A673 (cell line): ENCODE data around the gene FUT4. TPM values are rescaled to one million over a fixed set of nuclear protein-coding genes. Genes with fewer than 3 reads are reported as not detected.

Experiments used
- BruUV-seq: library from RNA; stranded (reverse); fragments of 400-500 nt; replicated peaks from 2 replicates; lab custom pipeline; 2021; lab: Mats Ljungman, UMichigan
- CTCF ChIA-PET: fragments of 300-600 bp; sonication (Branson Sonifier 250); formaldehyde crosslinking; loops from one replicate; lab custom pipeline; 2022; ENCODE audit warnings: antibody characterized with exemption; lab: Charles Lee
- POLR2A ChIA-PET: fragments of 300-600 bp; sonication (Branson Sonifier 250); formaldehyde crosslinking; loops from one replicate; lab custom pipeline; 2022; ENCODE audit warnings: antibody characterized with exemption; ENCODE audit not compliant: low non-redundant PET; lab: Charles Lee
- DNase-seq: peaks from one replicate; pipeline ENCODE4 v3.0.0-alpha.2; 2015; ENCODE audit warnings: low spot score
- H3K27ac ChIP-seq: fragments of 200-600 bp; sonication (generic); 2 replicates; pipeline ENCODE4 v1.5.1; 2016; ENCODE audit warnings: mixed run types, low read depth, mild to moderate bottlenecking, mixed read lengths, antibody characterized with exemption, low read length; ENCODE audit not compliant: poor library complexity, severe bottlenecking
- H3K27me3 ChIP-seq: fragments of 200-600 bp; sonication (generic); replicated peaks from 2 replicates; pipeline ENCODE4 v1.6.1; 2017; ENCODE audit warnings: mixed run types, low read depth, mild to moderate bottlenecking, mixed read lengths, antibody characterized with exemption, low read length; ENCODE audit not compliant: insufficient read depth, poor library complexity
- H3K36me3 ChIP-seq: fragments of 200-600 bp; sonication (generic); 2 replicates; pipeline ENCODE4 v1.6.1; 2016; ENCODE audit warnings: mixed run types, mild to moderate bottlenecking, mixed read lengths, antibody characterized with exemption, low read length; ENCODE audit not compliant: insufficient read depth, poor library complexity, severe bottlenecking
- H3K4me1 ChIP-seq: fragments of 200-600 bp; sonication (generic); 2 replicates; pipeline ENCODE4 v1.6.1; 2017; ENCODE audit warnings: mixed run types, mild to moderate bottlenecking, mixed read lengths, antibody characterized with exemption, low read length; ENCODE audit not compliant: insufficient read depth, poor library complexity, severe bottlenecking
- H3K4me3 ChIP-seq: fragments of 200-600 bp; sonication (generic); 2 replicates; pipeline ENCODE4 v1.5.1; 2016; ENCODE audit warnings: low read depth, mixed run types, mild to moderate bottlenecking, mixed read lengths, low read length; ENCODE audit not compliant: poor library complexity, severe bottlenecking
- H3K9me3 ChIP-seq: fragments of 200-600 bp; sonication (generic); 2 replicates; pipeline ENCODE4 v1.6.1; 2016; ENCODE audit warnings: mixed run types, low read depth, mild to moderate bottlenecking, mixed read lengths, antibody characterized with exemption, low read length; ENCODE audit not compliant: poor library complexity, severe bottlenecking
- EZH2 ChIP-seq: fragments of 200-600 bp; sonication (generic); IDR thresholded peaks from 2 replicates; pipeline ENCODE4 v1.6.1; 2017; ENCODE audit warnings: borderline replicate concordance, low read depth, mild to moderate bottlenecking, mixed read lengths, antibody characterized with exemption, low read length; ENCODE audit not compliant: poor library complexity, severe bottlenecking
- intact Hi-C: fragments of 100-400 bp; cut with micrococcal nuclease; formaldehyde crosslinking; loops from one replicate; pipeline ENCODE4 v1.10.0; 2022; ENCODE audit not compliant: unreplicated experiment
- total RNA-seq: library from RNA; stranded (reverse); gene quantifications from 2 replicates; pipeline ENCODE4 v1.2.3, GENCODE V29; 2021
- TF ChIP-seq, protein P1 (sequence below): fragments of 300-800, 200-600 bp; sonication (generic); conservative IDR thresholded peaks from 2 replicates; pipeline ENCODE4 v1.5.1; 2017; ENCODE audit warnings: low read depth, mild to moderate bottlenecking, antibody characterized with exemption, low read length, moderate library complexity, mixed read lengths

Gene FUT4
- total RNA-seq, 1 experiment from 2014 or later: 7.7 TPM

- BruUV-seq: no TSS peak
- no peak overlapping the region for H3K27ac ChIP-seq
- CTCF ChIA-PET: no interaction called here
- no peak for TF ChIP-seq EZH2
- TF ChIP-seq, protein P1, sequence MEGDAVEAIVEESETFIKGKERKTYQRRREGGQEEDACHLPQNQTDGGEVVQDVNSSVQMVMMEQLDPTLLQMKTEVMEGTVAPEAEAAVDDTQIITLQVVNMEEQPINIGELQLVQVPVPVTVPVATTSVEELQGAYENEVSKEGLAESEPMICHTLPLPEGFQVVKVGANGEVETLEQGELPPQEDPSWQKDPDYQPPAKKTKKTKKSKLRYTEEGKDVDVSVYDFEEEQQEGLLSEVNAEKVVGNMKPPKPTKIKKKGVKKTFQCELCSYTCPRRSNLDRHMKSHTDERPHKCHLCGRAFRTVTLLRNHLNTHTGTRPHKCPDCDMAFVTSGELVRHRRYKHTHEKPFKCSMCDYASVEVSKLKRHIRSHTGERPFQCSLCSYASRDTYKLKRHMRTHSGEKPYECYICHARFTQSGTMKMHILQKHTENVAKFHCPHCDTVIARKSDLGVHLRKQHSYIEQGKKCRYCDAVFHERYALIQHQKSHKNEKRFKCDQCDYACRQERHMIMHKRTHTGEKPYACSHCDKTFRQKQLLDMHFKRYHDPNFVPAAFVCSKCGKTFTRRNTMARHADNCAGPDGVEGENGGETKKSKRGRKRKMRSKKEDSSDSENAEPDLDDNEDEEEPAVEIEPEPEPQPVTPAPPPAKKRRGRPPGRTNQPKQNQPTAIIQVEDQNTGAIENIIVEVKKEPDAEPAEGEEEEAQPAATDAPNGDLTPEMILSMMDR: no peak
- intact Hi-C loops: no loop called here
- no peak overlapping the region for H3K4me3 ChIP-seq
- POLR2A ChIA-PET: interaction anchor here (0.6 kb wide), 1 partner anchor 208 kb away, joined by 3 read pairs; no protein-coding TSS in a partner anchor
- H3K9me3 ChIP-seq: no peaks in the 10 kb centered on the region
- no peaks in the 10 kb centered on the region for H3K27me3 ChIP-seq
- DNase-seq: no peak
- H3K36me3 ChIP-seq: no peaks in the 10 kb centered on the region
- no peaks in the 10 kb centered on the region for H3K4me1 ChIP-seq
These were observed 43.3 kb downstream of the FUT4 start for GRCh38 chr11:94586978-94587377.

- Histone ChIP-seq H3K27me3 (no peaks in the 10 kb centered on the region), H3K27ac (no peak overlapping the region), H3K4me3 (no peak overlapping the region), H3K4me1 (no peaks in the 10 kb centered on the region), H3K9me3 (no peaks in the 10 kb centered on the region), H3K36me3 (no peaks in the 10 kb centered on the region)
- no peak for DNase-seq
- CTCF ChIA-PET: no interaction called here
- TF ChIP-seq, protein P1: no peak
- TF ChIP-seq EZH2: no peak
- POLR2A ChIA-PET: interaction anchor here (0.7 kb wide), 1 partner anchor 404 kb away, joined by 3 read pairs; no protein-coding TSS in a partner anchor
- intact Hi-C loops: no loop called here
- BruUV-seq: no TSS peak
These were observed 44.7 kb downstream of the FUT4 start for GRCh38 chr11:94588366-94588942.

DNA sequence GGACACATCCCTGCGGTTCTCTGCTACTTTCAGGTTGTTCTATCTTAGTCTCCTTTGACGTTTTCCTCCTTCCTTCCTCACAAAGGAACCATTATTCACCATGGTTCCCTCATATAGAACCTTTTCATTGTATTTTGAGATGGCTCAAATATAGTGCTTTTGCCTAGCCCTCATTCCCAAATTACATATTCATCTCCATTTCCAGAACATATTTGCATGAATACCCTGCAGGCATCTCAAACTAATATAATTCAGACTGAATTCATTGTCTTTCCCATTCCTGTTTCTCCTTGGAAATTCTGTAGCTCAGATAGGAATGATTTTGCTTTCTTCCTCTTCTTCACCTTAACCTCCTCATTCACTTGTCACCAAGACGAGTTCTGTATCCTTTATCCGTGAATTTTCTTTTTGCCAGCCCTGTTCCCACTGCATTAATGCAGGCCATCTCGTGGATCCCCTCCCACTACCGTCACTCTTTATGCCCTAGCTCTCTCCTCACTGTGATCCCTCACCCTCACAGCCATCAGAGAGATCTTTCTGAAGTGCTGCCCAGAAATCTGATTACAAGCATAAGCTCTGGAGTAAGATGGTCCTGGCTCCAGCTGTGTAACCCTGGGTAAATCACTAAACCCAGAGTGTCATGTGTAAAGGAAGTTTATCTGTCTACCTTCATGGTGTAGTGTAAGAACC is 46.8 kb downstream of the FUT4 start:
- Histone ChIP-seq H3K27me3 (no peaks in the 10 kb centered on the region), H3K27ac (no peak overlapping the region), H3K9me3 (no peaks in the 10 kb centered on the region), H3K4me1 (no peaks in the 10 kb centered on the region), H3K36me3 (no peaks in the 10 kb centered on the region), H3K4me3 (no peak overlapping the region)
- CTCF ChIA-PET: no interaction called here
- intact Hi-C loops: no loop called here
- BruUV-seq: no TSS peak
- POLR2A ChIA-PET: no interaction called here
- DNase-seq: no peak
- TF ChIP-seq EZH2: no peak
- TF ChIP-seq, protein P1: no peak
